Heart right ventricle (tissue), 16 donors: Measurements from ENCODE around the gene ABCA3. TPM values are rescaled to one million over a fixed set of nuclear protein-coding genes. Genes with fewer than 3 reads are reported as not detected.

ENCODE experiments used
- ATAC-seq, 8 donors: fragments of 200-7000 bp; cut with Tn5 transposase; one replicate each; pipeline ENCODE4 v1.9.1; 2020; ENCODE audit warnings: mild to moderate bottlenecking in 8 of 8, moderate library complexity in 8 of 8, moderate number of reproducible peaks in 1 of 8
- DNase-seq, 2 donors: peaks; one replicate each; pipeline ENCODE4 v3.0.0-alpha.2; 2020
- H3K27ac ChIP-seq, 10 donors: fragments of 200-600 bp; sonication (generic) in 2 of 10; one replicate each; pipeline versions ENCODE4 v1.5.0 to v1.8.0; 2020 to 2022; ENCODE audit warnings: mild to moderate bottlenecking in 3 of 10
- H3K27me3 ChIP-seq, 7 donors: fragments of 200-600 bp; one replicate each; pipeline ENCODE4 v1.8.0; 2021 to 2022; ENCODE audit warnings: mild to moderate bottlenecking in 2 of 7
- H3K36me3 ChIP-seq, 9 donors: fragments of 200-600 bp; sonication (generic) in 1 of 9; one replicate each; pipeline versions ENCODE4 v1.5.0 to v1.8.0; 2020 to 2022; ENCODE audit warnings: mild to moderate bottlenecking in 2 of 9
- H3K4me1 ChIP-seq, 9 donors: fragments of 200-600 bp; sonication (generic) in 1 of 9; one replicate each; pipeline versions ENCODE4 v1.5.0 to v1.8.0; 2020 to 2022; ENCODE audit warnings: mild to moderate bottlenecking in 4 of 9
- H3K4me3 ChIP-seq, 10 donors: fragments of 200-600 bp; sonication (generic) in 2 of 10; one replicate each; pipeline versions ENCODE4 v1.5.0 to v1.8.0; 2020 to 2022; ENCODE audit warnings: mild to moderate bottlenecking in 7 of 10, moderate library complexity in 2 of 10
- H3K9me3 ChIP-seq, 11 donors: fragments of 200-600 bp in 10 of 11; sonication (generic) in 2 of 11; one replicate each; pipeline versions ENCODE4 v1.5.0 to v1.8.0; 2013 to 2022; ENCODE audit warnings: mild to moderate bottlenecking in 2 of 11, control low read depth in 1 of 11, moderate library complexity in 1 of 11
- WGBS, 2 donors: extraction: QIAGEN DNeasy Blood & Tissue Kit; methylation state at CpG; one replicate each; pipeline ENCODE4 v1.1.7; 2013; ENCODE audit warnings: inconsistent platforms in 1 of 2; 5-methylcytosine and 5-hydroxymethylcytosine counted together
- intact Hi-C, 10 donors: fragments of 100-400 bp; cut with DNase I; formaldehyde crosslinking; loops; one replicate each; pipeline versions ENCODE4 v1.11.1 to v1.14.2; 2022
- polyA plus RNA-seq, 2 donors: library from polyadenylated mRNA; stranded (reverse); fragments of 200-250 nt; gene quantifications; one replicate each; pipeline ENCODE4 v1.2.3, GENCODE V29; 2013
- total RNA-seq, 10 donors: library from RNA; stranded (reverse); fragmentation: NEBNext Ultra II Directional in 3 of 10; extraction: Animal tissue kit (Norgen Biotek cat#: 25700) in 3 of 10; gene quantifications; one replicate each; pipeline versions ENCODE4 v1.2.1 to v1.2.4, GENCODE V29; 2021 to 2023
- TF ChIP-seq, protein P1 (sequence below), 9 donors: fragments of 200-600 bp; sonication (generic) in 2 of 9; IDR thresholded peaks; one replicate each; pipeline versions ENCODE4 v1.5.0 to v1.8.0; 2021 to 2022; ENCODE audit warnings: antibody characterized with exemption in 9 of 9, mild to moderate bottlenecking in 5 of 9, moderate library complexity in 1 of 9
- donor health status: Arrhythmogenic right ventricular cardiomyopathy.
- donor health status: ischemic (EF 13 %, LVEDD 7.1; RV severe dilation, severe dysfunction).
- donor health status: healthy with polysubstance abuse.
- donor health status: DM: no; HTN: yes; CAD: no.
- donor health status: DM: no; HTN: no; CAD: no.
- donor health status: ischemic (EF 25% LVEDD 6.9; RV normal size, moderate dysfunction).
- donor health status: ischemic (EF 25% LVEDD 5.7; RV mildly dilated, moderate dysfunction).
- donor health status: healthy.
- donor health status: DM: yes; HTN: yes; CAD: no.
- donor health status: Ischemic cardiomyopathy.
- donor health status: ischemic (EF 35%, LVEDD 5.7; RV mildly dilated, moderate dysfunction).
- donor health status: nonischemic (EF 11% LVEDD 7.7; RV severe dilation, severe dysfunction).
- donor health status: DM: yes; HTN: yes; CAD: no.
- donor health status: PGD.
- donor health status: ischemic (EF 29% LVEDD 5.4; RV normal size, mild dysfunction).
- donor health status: nonischemic (EF 23%, LVEDD 6.1; RV moderate dilation, normal function).

ABCA3 gene
- total and polyA plus RNA-seq, 12 donors, result 4.9 to 12.5 (median 9.2) TPM

DNA sequence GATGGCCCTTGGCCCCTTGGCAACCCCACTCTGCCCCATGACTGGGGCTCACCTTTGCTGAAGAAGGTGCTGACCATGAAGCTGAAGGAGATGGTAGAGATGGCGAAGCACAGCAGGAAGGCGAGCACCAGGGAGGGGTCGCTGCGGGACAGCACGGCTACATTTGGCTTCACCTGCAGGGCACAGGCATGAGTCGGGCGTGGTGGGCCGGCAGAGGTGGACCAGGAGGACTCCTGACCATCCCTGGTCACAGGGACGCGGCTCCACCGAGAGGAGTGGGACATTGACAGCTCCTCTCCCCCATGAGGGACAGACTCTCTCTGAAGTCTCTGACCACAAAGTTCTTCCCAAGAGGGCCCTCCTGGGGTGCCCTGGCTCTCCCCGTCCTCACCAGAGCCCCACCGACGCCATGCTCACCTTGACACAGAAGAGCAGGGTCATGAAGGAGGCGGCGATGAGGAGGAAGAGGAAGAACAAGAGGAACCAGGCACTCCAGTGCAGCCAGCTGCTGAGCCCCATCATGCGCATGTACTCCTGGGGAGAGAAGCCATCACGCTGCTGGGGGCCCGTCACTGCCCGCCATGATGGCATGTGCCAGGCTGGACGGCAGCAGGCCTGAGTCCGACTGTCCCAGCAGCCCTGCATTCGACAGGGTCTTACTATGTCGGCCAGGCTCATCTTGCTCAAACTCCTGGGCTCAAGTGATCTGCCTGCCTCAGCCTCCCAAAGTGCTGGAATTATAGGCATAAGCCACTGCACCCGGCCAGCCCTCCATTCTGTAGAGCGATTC, 23.1 kb downstream of the ABCA3 start:
- WGBS, 2 donors, result 95 to 96% methylated on average over 26 of the region's 26 CpGs
- H3K27ac ChIP-seq, result no peak overlapping the region
- intact Hi-C loops, result no loop called here
- H3K9me3 ChIP-seq, result no peaks in the 10 kb centered on the region
- no peaks in the 10 kb centered on the region for H3K4me1 ChIP-seq
- no peak overlapping the region for H3K4me3 ChIP-seq
- H3K27me3 ChIP-seq, result no peaks in the 10 kb centered on the region
- peak in 1 of 8 donors; percentile 38 for ATAC-seq
- TF ChIP-seq, protein P1, sequence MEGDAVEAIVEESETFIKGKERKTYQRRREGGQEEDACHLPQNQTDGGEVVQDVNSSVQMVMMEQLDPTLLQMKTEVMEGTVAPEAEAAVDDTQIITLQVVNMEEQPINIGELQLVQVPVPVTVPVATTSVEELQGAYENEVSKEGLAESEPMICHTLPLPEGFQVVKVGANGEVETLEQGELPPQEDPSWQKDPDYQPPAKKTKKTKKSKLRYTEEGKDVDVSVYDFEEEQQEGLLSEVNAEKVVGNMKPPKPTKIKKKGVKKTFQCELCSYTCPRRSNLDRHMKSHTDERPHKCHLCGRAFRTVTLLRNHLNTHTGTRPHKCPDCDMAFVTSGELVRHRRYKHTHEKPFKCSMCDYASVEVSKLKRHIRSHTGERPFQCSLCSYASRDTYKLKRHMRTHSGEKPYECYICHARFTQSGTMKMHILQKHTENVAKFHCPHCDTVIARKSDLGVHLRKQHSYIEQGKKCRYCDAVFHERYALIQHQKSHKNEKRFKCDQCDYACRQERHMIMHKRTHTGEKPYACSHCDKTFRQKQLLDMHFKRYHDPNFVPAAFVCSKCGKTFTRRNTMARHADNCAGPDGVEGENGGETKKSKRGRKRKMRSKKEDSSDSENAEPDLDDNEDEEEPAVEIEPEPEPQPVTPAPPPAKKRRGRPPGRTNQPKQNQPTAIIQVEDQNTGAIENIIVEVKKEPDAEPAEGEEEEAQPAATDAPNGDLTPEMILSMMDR (IDR thresholded peaks at IDR 0.05), result no peak
- peaks cover 0 to 69% (median 3%) of the 10 kb centered on the region in 9 donors for H3K36me3 ChIP-seq
- no peak for DNase-seq

DNA sequence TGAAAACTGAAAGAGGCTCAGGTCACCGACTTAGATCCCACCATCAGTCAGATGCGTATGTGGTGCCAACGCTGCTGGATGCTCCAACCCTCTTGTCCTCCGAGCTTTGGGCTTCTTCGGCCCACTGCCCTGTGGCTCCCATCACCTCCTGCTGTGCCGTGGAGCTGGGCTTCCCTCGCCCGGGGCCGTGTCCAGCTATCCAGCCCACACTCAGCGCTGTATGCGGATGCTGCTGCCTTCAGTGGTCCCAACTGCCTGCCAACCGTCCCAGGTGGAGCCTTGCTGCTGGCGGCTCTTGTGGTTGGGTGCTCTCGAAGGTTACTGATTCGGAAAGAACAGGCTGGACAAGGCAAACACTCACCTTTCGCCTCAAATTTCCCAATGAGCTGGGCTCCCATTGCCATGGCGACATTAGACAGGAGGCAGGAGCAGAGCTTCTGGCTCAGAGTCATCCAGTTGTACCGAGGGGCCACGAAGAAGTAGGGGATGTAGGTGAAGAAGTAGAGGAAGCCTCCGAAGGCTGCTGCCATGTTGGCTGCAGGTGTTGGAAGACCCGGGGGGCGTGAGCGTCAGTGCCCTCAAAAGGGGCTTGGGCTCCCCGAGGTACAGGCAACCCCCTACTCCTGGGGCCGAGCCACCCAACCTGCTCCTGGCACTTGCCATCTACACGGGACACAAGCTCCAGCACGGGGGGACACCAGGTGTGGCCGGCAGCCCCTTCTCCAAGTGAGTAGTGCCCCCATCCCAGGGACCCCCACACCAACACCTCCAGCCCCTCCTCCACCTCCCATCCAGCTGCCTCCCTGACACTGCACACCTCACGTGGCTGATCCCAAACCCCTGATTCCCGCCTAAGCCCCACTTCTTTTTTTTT, 32.2 kb downstream of the ABCA3 start:
- WGBS, 2 donors, result 91 to 93% methylated on average over 30 of the region's 30 CpGs
- peaks cover 0 to 53% (median 0%) of the 10 kb centered on the region in 9 donors for H3K36me3 ChIP-seq
- intact Hi-C loops, result no loop called here
- no peak overlapping the region for H3K27ac ChIP-seq
- no peak for ATAC-seq
- no peaks in the 10 kb centered on the region for H3K4me1 ChIP-seq
- TF ChIP-seq, protein P1 (IDR thresholded peaks at IDR 0.05), result no peak
- H3K4me3 ChIP-seq, result no peak overlapping the region
- no peaks in the 10 kb centered on the region for H3K9me3 ChIP-seq
- H3K27me3 ChIP-seq, result no peaks in the 10 kb centered on the region
- DNase-seq, result no peak

DNA sequence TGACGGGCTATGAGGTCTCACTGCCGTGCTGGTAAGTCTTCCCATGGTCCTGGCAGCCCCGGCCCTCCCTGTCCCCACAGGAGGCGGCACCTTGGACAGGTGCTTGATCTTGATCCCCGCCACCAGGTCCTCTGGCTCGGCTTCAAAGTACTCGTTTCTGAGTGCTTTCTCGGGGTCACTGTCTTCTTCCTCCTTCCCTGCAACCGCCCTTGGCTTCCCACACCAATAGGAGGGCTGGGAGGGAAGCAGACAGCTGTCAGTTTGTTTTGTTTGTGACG, 40.7 kb downstream of the ABCA3 start:
- ATAC-seq, result no peak
- Histone ChIP-seq H3K27me3 (no peaks in the 10 kb centered on the region), H3K36me3 (peaks cover 0 to 53% (median 4%) of the 10 kb centered on the region in 9 donors), H3K27ac (no peak overlapping the region), H3K4me3 (no peak overlapping the region), H3K4me1 (peaks cover 0 to 4% (median 0%) of the 10 kb centered on the region in 9 donors), H3K9me3 (no peaks in the 10 kb centered on the region)
- DNase-seq, result no peak
- WGBS, 2 donors, result 75 to 76% methylated on average over 10 of the region's 10 CpGs
- TF ChIP-seq, protein P1 (IDR thresholded peaks at IDR 0.05), result no peak
- intact Hi-C loops, result loop anchor here in 2 of 10 donors (2.0 kb wide), 2 partner anchors 21 to 27 kb away; no protein-coding TSS in a partner anchor

DNA sequence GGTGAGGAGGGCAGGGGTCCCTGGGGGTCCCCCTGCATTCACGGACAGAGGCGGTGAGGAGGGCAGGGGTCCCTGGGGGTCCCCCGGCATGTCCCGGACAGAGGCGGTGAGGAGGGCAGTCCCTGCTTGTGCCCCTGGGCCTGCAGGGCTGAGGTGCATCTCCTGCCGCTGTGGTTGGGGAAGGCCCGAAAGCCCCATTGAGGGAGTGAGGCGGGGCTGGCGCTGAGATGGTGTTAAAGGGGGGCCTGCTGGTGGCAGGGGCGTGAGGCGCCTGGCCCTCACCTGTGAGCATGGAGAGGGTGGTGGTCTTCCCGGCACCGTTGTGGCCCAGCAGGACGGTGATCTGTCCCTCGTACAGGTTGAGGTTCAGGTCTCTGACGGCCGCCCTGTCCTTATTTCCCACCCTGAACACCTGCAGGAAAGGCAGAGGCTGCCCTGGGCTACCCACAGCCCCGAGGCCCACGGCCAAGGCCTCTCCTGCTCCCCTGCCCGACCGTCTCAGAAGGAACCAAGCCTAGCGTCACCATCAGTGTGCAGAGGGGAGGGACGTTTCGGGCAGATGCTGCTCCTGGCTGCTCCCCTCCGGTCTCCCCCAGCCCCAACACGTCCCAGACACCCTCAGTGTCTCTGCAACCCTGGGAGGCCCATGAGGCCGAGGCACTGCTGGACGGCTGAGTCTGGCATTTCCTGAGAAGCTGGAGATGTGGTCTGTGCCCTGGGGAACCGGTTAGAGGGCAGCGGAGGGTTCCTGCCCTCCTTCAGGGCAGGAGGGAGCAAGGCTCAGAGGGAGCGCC, 41.2 kb downstream of the ABCA3 start:
- TF ChIP-seq, protein P1 (IDR thresholded peaks at IDR 0.05), result no peak
- intact Hi-C loops, result loop anchor here in 2 of 10 donors (2.0 kb wide), 2 partner anchors 21 to 27 kb away; no protein-coding TSS in a partner anchor
- Histone ChIP-seq H3K9me3 (no peaks in the 10 kb centered on the region), H3K4me1 (peaks cover 0 to 4% (median 0%) of the 10 kb centered on the region in 9 donors), H3K36me3 (peaks cover 0 to 58% (median 8%) of the 10 kb centered on the region in 9 donors), H3K27ac (no peak overlapping the region), H3K27me3 (no peaks in the 10 kb centered on the region), H3K4me3 (no peak overlapping the region)
- no peak for ATAC-seq
- no peak for DNase-seq
- 85 to 89% methylated on average over 31 of the region's 31 CpGs for WGBS, 2 donors
